Body of pancreas (tissue), 4 donors: ENCODE results near the gene PLPP4. TPM values are rescaled to one million over a fixed set of nuclear protein-coding genes. Genes with fewer than 3 reads are reported as not detected.
A peak's percentile ranks its signal among the peaks of the same experiment; 100 is the strongest.

Experiments
- ATAC-seq: fragments of 150-250 bp; one replicate; pipeline ENCODE4 v1.9.1; 2016
- DNase-seq, 4 donors: peaks; one replicate each; pipeline ENCODE4 v3.0.0-alpha.2; 2019
- H3K27ac ChIP-seq, 4 donors: fragments of 200-600 bp; sonication (generic); 1 replicate in 3 of 4; 2 replicates in 1 of 4; pipeline versions ENCODE4 v1.5.1 to v1.6.1; 2016 to 2019; ENCODE audit warnings: mild to moderate bottlenecking in 1 of 4, mixed read lengths in 1 of 4, moderate library complexity in 1 of 4
- H3K27me3 ChIP-seq, 2 donors: fragments of 200-600 bp; sonication (generic); one replicate each; pipeline ENCODE4 v1.6.0; 2016; ENCODE audit warnings: mild to moderate bottlenecking in 1 of 2
- H3K36me3 ChIP-seq, 2 donors: fragments of 200-600 bp; sonication (generic); replicated peaks in 1 of 2; 2 replicates each; pipeline ENCODE4 v1.5.1; 2016; ENCODE audit warnings: low read depth in 2 of 2; ENCODE audit not compliant: insufficient read depth in 1 of 2
- H3K4me1 ChIP-seq: fragments of 200-600 bp; sonication (generic); one replicate; pipeline ENCODE4 v1.6.0; 2016
- H3K4me3 ChIP-seq, 2 donors: fragments of 200-600 bp; sonication (generic); 1 replicate in 1 of 2; 2 replicates in 1 of 2; pipeline ENCODE4 v1.5.1; 2016 to 2019
- H3K9me3 ChIP-seq, 3 donors: fragments of 200-600 bp; sonication (generic); 1 replicate in 2 of 3; 2 replicates in 1 of 3; pipeline ENCODE4 v1.5.1; 2016
- POLR2A ChIP-seq, 3 donors: fragments of 450-650 bp; IDR thresholded peaks; one replicate each; pipeline ENCODE4 v1.6.1; 2016; ENCODE audit warnings: antibody characterized with exemption in 3 of 3, mild to moderate bottlenecking in 2 of 3
- WGBS, 2 donors: methylation state at CpG; one replicate each; pipeline ENCODE4 v1.1.5; 2017; 5-methylcytosine and 5-hydroxymethylcytosine counted together
- intact Hi-C: fragments of 100-400 bp; cut with DNase I; formaldehyde crosslinking; loops from one replicate; pipeline ENCODE4 v1.15.1; 2023
- total RNA-seq, 2 donors: library from RNA; depleted of rRNA; stranded (reverse); fragments of >200 nt; gene quantifications; one replicate each; pipeline ENCODE4 v1.1.0, GENCODE V29; 2016
- TF ChIP-seq, protein P1 (sequence below), 7 experiments: fragments of 450-650 bp in 4 of 7; fragments of 200-600 bp in 3 of 7; sonication (generic) in 3 of 7; IDR thresholded peaks; one replicate each; pipeline ENCODE4 v1.5.1; 2016 to 2019; ENCODE audit warnings: antibody characterized with exemption in 7 of 7

PLPP4 gene
- total RNA-seq, result under 1 TPM in 1 of 2 donors, not detected in 1; 0.78 TPM

DNA sequence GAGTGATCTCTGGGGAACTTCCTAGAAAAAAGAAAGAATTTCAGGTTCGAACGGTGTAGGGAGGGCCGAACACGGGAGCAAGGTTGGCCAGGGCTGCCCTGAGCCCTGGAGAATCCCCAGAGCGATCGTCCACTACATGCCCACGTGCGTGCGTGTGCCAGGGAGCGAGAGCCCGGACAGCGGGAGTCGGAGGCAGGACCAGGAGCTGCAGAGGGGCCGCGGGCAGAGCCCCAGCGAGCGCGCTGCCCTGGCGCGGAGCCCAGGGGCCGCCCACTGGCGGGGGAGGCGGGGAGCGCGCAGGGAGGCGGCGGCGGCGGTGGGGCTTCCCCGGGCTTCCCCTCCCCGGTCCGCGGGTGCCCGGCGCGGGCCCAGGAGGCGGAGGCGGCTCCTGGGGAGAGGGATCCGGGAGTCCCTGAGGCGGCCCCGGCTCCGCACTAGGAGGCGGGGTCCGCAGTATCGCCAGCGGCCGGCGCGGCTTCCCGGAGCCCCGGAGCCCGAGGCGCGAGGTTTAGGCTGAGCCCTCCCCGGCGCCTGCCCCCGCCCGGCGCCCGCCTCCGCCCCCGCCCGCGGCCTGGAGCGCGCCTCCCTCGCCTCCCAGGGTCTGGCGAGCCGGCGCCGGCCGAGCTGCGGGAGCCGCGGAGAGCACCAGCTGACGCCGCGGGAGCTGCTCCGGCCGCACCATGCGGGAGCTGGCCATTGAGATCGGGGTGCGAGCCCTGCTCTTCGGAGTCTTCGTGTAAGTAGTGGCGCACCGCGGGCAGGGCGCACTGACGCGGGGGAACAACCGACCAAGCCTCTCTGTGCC is at the start of gene PLPP4:
Gene PLPP4, plus strand, starts transcription at position 602 of the 805 bp plus-strand sequence. Its CDS starts 79 bp downstream, at position 681.
- ATAC-seq (peak; percentile 57), DNase-seq (peak; percentile 13 to 53 (median 26))
- WGBS, 2 donors, result 1% methylated on average over 40 of the region's 92 CpGs; no CpG with 5 or more reads in 1 of the 2 donors

DNA sequence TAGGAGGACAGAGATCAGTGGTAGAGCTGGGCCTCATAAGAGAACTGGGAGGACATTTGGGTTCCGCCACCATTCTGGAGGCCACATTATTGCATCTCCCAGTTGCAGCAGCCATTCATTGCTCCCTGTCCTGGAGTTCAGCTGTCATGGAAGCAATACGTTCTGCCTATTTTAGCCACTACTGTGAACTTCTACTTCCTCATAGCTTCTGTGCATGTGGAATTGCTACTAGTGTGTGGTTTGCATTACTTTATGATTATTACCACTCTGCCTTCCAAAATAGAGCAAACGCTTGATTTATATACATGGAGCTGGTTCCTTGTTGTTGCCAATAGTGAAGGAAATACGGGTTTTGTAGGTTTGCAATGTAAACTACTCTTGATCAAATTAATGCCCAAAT is 47.2 kb upstream of the PLPP4 start:
- no peaks in the 10 kb centered on the region for H3K9me3 ChIP-seq
- H3K36me3 ChIP-seq, result no peaks in the 10 kb centered on the region
- H3K27ac ChIP-seq, result no peak overlapping the region
- no peaks in the 10 kb centered on the region for H3K27me3 ChIP-seq
- DNase-seq (no peak), ATAC-seq (no peak)
- WGBS, 2 donors, result 66 to 76% methylated on average over 4 of the region's 4 CpGs
- intact Hi-C loops, result no loop called here
- TF ChIP-seq, protein P1, sequence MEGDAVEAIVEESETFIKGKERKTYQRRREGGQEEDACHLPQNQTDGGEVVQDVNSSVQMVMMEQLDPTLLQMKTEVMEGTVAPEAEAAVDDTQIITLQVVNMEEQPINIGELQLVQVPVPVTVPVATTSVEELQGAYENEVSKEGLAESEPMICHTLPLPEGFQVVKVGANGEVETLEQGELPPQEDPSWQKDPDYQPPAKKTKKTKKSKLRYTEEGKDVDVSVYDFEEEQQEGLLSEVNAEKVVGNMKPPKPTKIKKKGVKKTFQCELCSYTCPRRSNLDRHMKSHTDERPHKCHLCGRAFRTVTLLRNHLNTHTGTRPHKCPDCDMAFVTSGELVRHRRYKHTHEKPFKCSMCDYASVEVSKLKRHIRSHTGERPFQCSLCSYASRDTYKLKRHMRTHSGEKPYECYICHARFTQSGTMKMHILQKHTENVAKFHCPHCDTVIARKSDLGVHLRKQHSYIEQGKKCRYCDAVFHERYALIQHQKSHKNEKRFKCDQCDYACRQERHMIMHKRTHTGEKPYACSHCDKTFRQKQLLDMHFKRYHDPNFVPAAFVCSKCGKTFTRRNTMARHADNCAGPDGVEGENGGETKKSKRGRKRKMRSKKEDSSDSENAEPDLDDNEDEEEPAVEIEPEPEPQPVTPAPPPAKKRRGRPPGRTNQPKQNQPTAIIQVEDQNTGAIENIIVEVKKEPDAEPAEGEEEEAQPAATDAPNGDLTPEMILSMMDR (IDR thresholded peaks at IDR 0.05), result no peak
- no peak for TF ChIP-seq POLR2A (IDR thresholded peaks at IDR 0.05)
- no peak overlapping the region for H3K4me3 ChIP-seq
- H3K4me1 ChIP-seq, result no peaks in the 10 kb centered on the region

More for the DNA sequence above, at the start of gene PLPP4:
- no peaks in the 10 kb centered on the region for H3K9me3 ChIP-seq
- TF ChIP-seq POLR2A (IDR thresholded peaks at IDR 0.05), result no peak
- TF ChIP-seq, protein P1 (IDR thresholded peaks at IDR 0.05), result peak in 1 of 7 experiments; percentile 4
- intact Hi-C loops, result no loop called here
- H3K4me3 ChIP-seq, result no peak within 1 kb of the TSS
- no peaks in the 10 kb centered on the region for H3K36me3 ChIP-seq
- H3K4me1 ChIP-seq, result peaks cover 24% of the 10 kb centered on the region
- peaks cover 0 to 16% of the 10 kb centered on the region in 2 donors for H3K27me3 ChIP-seq
- H3K27ac ChIP-seq, result no peak within 1 kb of the TSS

DNA sequence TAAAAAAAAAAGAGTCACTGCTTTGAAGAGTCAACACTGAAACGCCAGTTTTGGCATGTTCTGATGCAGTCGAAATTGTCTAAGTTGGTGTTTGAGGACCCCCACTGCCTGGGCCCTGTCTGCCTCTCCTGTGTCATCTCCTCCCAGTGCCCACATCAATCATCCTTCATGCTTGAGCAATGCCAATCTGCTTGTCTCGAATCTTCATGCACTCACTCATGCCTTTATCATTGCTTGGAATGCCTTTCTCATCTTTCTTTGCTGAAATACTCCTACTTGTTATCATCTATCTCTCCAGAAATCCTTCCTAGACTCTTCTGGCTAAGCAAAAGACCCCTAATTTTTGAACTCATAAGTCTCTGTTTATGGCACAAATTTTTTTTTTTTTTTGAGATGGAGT is 42.1 kb upstream of the PLPP4 start:
- no peaks in the 10 kb centered on the region for H3K9me3 ChIP-seq
- intact Hi-C loops, result no loop called here
- no peaks in the 10 kb centered on the region for H3K36me3 ChIP-seq
- no peak for ATAC-seq
- TF ChIP-seq, protein P1 (IDR thresholded peaks at IDR 0.05), result no peak
- no peak for TF ChIP-seq POLR2A (IDR thresholded peaks at IDR 0.05)
- H3K27ac ChIP-seq, result no peak overlapping the region
- no peaks in the 10 kb centered on the region for H3K27me3 ChIP-seq
- no peak overlapping the region for H3K4me3 ChIP-seq
- no peak for DNase-seq
- H3K4me1 ChIP-seq, result no peaks in the 10 kb centered on the region
- 44 to 46% methylated on average over 3 of the region's 3 CpGs for WGBS, 2 donors

DNA sequence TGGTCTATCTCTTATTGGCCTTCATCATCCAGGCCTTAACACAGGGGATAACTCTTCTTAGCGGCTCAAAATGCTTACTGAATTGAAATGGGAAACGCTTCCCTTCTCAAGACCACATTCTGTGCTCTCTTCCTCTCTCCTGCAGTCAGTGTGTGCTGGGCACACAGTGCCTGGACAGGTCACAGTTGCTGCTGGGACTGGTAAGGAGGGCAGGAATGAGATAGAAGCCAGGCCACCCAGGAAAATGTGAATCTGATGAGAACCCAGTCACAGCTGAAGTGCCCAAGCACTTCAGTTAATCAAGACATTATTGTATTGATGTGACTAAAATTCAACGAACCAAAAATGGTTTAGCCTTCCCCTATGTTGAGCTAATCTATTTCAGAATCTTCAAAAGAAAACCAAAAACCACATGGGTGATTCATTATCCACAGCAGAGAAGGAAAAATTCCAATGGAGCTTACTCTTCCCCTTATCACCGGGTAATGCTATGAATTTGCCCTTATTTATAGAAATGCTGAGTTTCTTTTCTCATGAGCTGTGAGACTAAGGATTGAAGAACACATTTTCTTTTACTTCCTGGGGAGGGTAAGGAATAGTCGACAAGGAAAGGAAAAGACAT is 41.2 kb upstream of the PLPP4 start:
- no peaks in the 10 kb centered on the region for H3K9me3 ChIP-seq
- H3K4me3 ChIP-seq, result no peak overlapping the region
- DNase-seq (no peak), ATAC-seq (no peak)
- no peak overlapping the region for H3K27ac ChIP-seq
- H3K27me3 ChIP-seq, result no peaks in the 10 kb centered on the region
- intact Hi-C loops, result no loop called here
- WGBS, 2 donors, result 65 to 70% methylated on average over 5 of the region's 5 CpGs
- H3K36me3 ChIP-seq, result no peaks in the 10 kb centered on the region
- TF ChIP-seq POLR2A (IDR thresholded peaks at IDR 0.05), result no peak
- TF ChIP-seq, protein P1 (IDR thresholded peaks at IDR 0.05), result no peak
- H3K4me1 ChIP-seq, result no peaks in the 10 kb centered on the region
